Measurements from ENCODE around the gene SPOUT1. TPM values are rescaled to one million over a fixed set of nuclear protein-coding genes. Genes with fewer than 3 reads are reported as not detected.

Gene SPOUT1
- polyA plus RNA-seq, 1 experiment = 45.8 TPM

- no peak for DNase-seq (ENCODE audit: low read depth)
- Histone ChIP-seq H3K4me3 (ENCODE audit: low read depth, low read length) (no peak overlapping the region), H3K27me3 (ENCODE audit: control insufficient read depth, insufficient read depth, low read length) (no peaks in the 10 kb centered on the region), H3K36me3 (ENCODE audit: control insufficient read depth, insufficient read depth, low read length) (peaks cover 27% of the 10 kb centered on the region)
- no peak for TF ChIP-seq CTCF (IDR thresholded peaks at IDR 0.05; ENCODE audit: insufficient read depth, low read depth, low read length)
- ChIA-PET POLR2A (no interaction called here), CTCF (no interaction called here)
Observed at GRCh38 chr9:128825923-128826700, 3.5 kb downstream of the SPOUT1 start.

GRCh38 chr9:128824911-128825310 lies 4.7 kb downstream of the SPOUT1 start:
- ChIA-PET POLR2A (no interaction called here), CTCF (no interaction called here)
- DNase-seq (ENCODE audit: low read depth) = no peak
- TF ChIP-seq CTCF (IDR thresholded peaks at IDR 0.05; ENCODE audit: insufficient read depth, low read depth, low read length) = no peak
- Histone ChIP-seq H3K4me3 (ENCODE audit: low read depth, low read length) (no peak overlapping the region), H3K27me3 (ENCODE audit: control insufficient read depth, insufficient read depth, low read length) (no peaks in the 10 kb centered on the region), H3K36me3 (ENCODE audit: control insufficient read depth, insufficient read depth, low read length) (peaks cover 27% of the 10 kb centered on the region)

GRCh38 chr9:128823903-128824406 lies 5.6 kb downstream of the SPOUT1 start:
- no peak for TF ChIP-seq CTCF (IDR thresholded peaks at IDR 0.05; ENCODE audit: insufficient read depth, low read depth, low read length)
- H3K27me3 ChIP-seq (ENCODE audit: control insufficient read depth, insufficient read depth, low read length) = no peaks in the 10 kb centered on the region
- ChIA-PET POLR2A (no interaction called here), CTCF (no interaction called here)
- DNase-seq (ENCODE audit: low read depth) = no peak
- H3K4me3 ChIP-seq (ENCODE audit: low read depth, low read length) = no peak overlapping the region
- peaks cover 27% of the 10 kb centered on the region for H3K36me3 ChIP-seq (ENCODE audit: control insufficient read depth, insufficient read depth, low read length)

- no peak for DNase-seq (ENCODE audit: low read depth)
- no peak for TF ChIP-seq CTCF (IDR thresholded peaks at IDR 0.05; ENCODE audit: insufficient read depth, low read depth, low read length)
- no peaks in the 10 kb centered on the region for H3K27me3 ChIP-seq (ENCODE audit: control insufficient read depth, insufficient read depth, low read length)
- CTCF ChIA-PET = no interaction called here
- POLR2A ChIA-PET = no interaction called here
- H3K36me3 ChIP-seq (ENCODE audit: control insufficient read depth, insufficient read depth, low read length) = peaks cover 27% of the 10 kb centered on the region
- no peak overlapping the region for H3K4me3 ChIP-seq (ENCODE audit: low read depth, low read length)
Observed at GRCh38 chr9:128823362-128823902, 6.2 kb downstream of the SPOUT1 start.

- no peak for TF ChIP-seq CTCF (IDR thresholded peaks at IDR 0.05; ENCODE audit: insufficient read depth, low read depth, low read length)
- H3K4me3 ChIP-seq (ENCODE audit: low read depth, low read length) = no peak overlapping the region
- peaks cover 27% of the 10 kb centered on the region for H3K36me3 ChIP-seq (ENCODE audit: control insufficient read depth, insufficient read depth, low read length)
- H3K27me3 ChIP-seq (ENCODE audit: control insufficient read depth, insufficient read depth, low read length) = no peaks in the 10 kb centered on the region
- DNase-seq (ENCODE audit: low read depth) = no peak
- POLR2A ChIA-PET = no interaction called here
- CTCF ChIA-PET = no interaction called here
Observed at GRCh38 chr9:128822407-128823042, 7.1 kb downstream of the SPOUT1 start.

Data from BJ (cell line).